Keratinocyte (primary cell): ENCODE results near the gene KATNB1. TPM values are rescaled to one million over a fixed set of nuclear protein-coding genes. Genes with fewer than 3 reads are reported as not detected.

Experiments used
- DNase-seq: peaks from one replicate; pipeline ENCODE4 v3.0.0-alpha.2; 2011; ENCODE audit warnings: low read depth, missing footprints, low spot score
- FAIRE-seq: peaks from 2 replicates; lab custom pipeline; 2011; peaks lifted over from hg19 to GRCh38; lab: Jason Lieb, UNC
- H2AFZ ChIP-seq: 2 replicates; pipeline ENCODE4 v1.6.0; 2012; ENCODE audit warnings: low read length, control low read depth, inconsistent platforms; ENCODE audit not compliant: control insufficient read depth
- H3K27ac ChIP-seq: 2 replicates; pipeline ENCODE4 v1.5.1; 2011; ENCODE audit warnings: low read length; ENCODE audit not compliant: control insufficient read depth, insufficient read depth
- H3K27me3 ChIP-seq: 3 replicates; pipeline ENCODE4 v1.6.0; 2011; ENCODE audit warnings: low read length; ENCODE audit not compliant: control insufficient read depth, insufficient read depth; ENCODE audit errors: extremely low read depth
- H3K36me3 ChIP-seq, 2 experiments: 2 replicates in 1 of 2; 3 replicates in 1 of 2; pipeline ENCODE4 v1.5.1; 2011; ENCODE audit warnings: low read length in 2 of 2, mild to moderate bottlenecking in 1 of 2; ENCODE audit not compliant: control insufficient read depth in 2 of 2, insufficient read depth in 2 of 2; ENCODE audit errors: extremely low read depth in 1 of 2
- H3K4me1 ChIP-seq: 3 replicates; pipeline ENCODE4 v1.5.1; 2011; ENCODE audit warnings: low read length; ENCODE audit not compliant: control insufficient read depth, insufficient read depth; ENCODE audit errors: extremely low read depth
- H3K4me2 ChIP-seq: 3 replicates; pipeline ENCODE4 v1.6.0; 2011; ENCODE audit warnings: low read depth, low read length; ENCODE audit not compliant: control insufficient read depth, insufficient read depth; ENCODE audit errors: extremely low read depth
- H3K4me3 ChIP-seq, 3 experiments: fragments of 200-600 bp in 1 of 3; sonication (generic) in 1 of 3; 2 replicates in 2 of 3; 3 replicates in 1 of 3; pipeline ENCODE4 v1.5.1; 2011 to 2016; ENCODE audit warnings: low read length in 3 of 3, mild to moderate bottlenecking in 3 of 3, control low read depth in 2 of 3, inconsistent platforms in 1 of 3, low read depth in 1 of 3, mixed read lengths in 1 of 3, mixed run types in 1 of 3, moderate library complexity in 1 of 3; ENCODE audit not compliant: control insufficient read depth in 2 of 3, insufficient read depth in 2 of 3; ENCODE audit errors: extremely low read depth in 1 of 3
- H3K79me2 ChIP-seq: 2 replicates; pipeline ENCODE4 v1.6.0; 2012; ENCODE audit warnings: low read length; ENCODE audit not compliant: control insufficient read depth, insufficient read depth
- H3K9ac ChIP-seq: 3 replicates; pipeline ENCODE4 v1.6.0; 2011; ENCODE audit warnings: low read length; ENCODE audit not compliant: control insufficient read depth, insufficient read depth; ENCODE audit errors: extremely low read depth
- H3K9me1 ChIP-seq: 3 replicates; pipeline ENCODE4 v1.6.0; 2011; ENCODE audit warnings: low read length; ENCODE audit not compliant: control insufficient read depth, insufficient read depth; ENCODE audit errors: extremely low read depth
- H3K9me3 ChIP-seq: 2 replicates; pipeline ENCODE4 v1.5.1; 2012; ENCODE audit warnings: low read depth, low read length; ENCODE audit not compliant: control insufficient read depth
- H4K20me1 ChIP-seq: 3 replicates; pipeline ENCODE4 v1.6.0; 2011; ENCODE audit warnings: low read length; ENCODE audit not compliant: control insufficient read depth, insufficient read depth; ENCODE audit errors: extremely low read depth
- CTCF ChIP-seq, 3 experiments: IDR thresholded peaks in 1 of 3; conservative IDR thresholded peaks in 1 of 3; optimal IDR thresholded peaks in 1 of 3; 2 replicates in 2 of 3; 3 replicates in 1 of 3; pipeline versions ENCODE3 to v1.5.1; 2011; ENCODE audit warnings: low read length in 3 of 3, mild to moderate bottlenecking in 3 of 3, moderate library complexity in 2 of 3, control low read depth in 1 of 3, inconsistent platforms in 1 of 3; ENCODE audit not compliant: insufficient read depth in 2 of 3; ENCODE audit errors: extremely low read depth in 1 of 3
- EZH2 ChIP-seq: IDR thresholded peaks from one replicate; pipeline ENCODE4 v1.6.1; 2012; ENCODE audit warnings: inconsistent platforms, mild to moderate bottlenecking, low read length, moderate library complexity
- dilution Hi-C: fragments of 300-500 bp; cut with MboI; formaldehyde crosslinking; loops from one replicate; pipeline ENCODE4 v1.7.0; 2020; ENCODE audit warnings: low sequenced_read_pairs; ENCODE audit not compliant: extremely low pct_ligation_motif_present
- polyA plus RNA-seq, 5 experiments: library from polyadenylated mRNA; depleted of rRNA in 3 of 5; stranded (reverse) in 3 of 5; stranded (forward) in 1 of 5; unstranded in 1 of 5; fragments of >200 nt; gene quantifications; 1 replicate in 1 of 5; 2 replicates in 3 of 5; 3 replicates in 1 of 5; pipeline versions ENCODE4 v1.2.1 to v1.2.3, GENCODE V29; 2011 to 2012; ENCODE audit warnings: missing spikeins in 2 of 5, low read depth in 1 of 5, low replicate concordance in 1 of 5

KATNB1 gene
- polyA plus RNA-seq, 1 donor (not counting 4 experiments of a cell fraction or from before 2014, with no cell fraction given), result 18.9 TPM

- Histone ChIP-seq H3K4me1 (no peaks in the 10 kb centered on the region), H3K27ac (no peak overlapping the region), H3K9me1 (no peaks in the 10 kb centered on the region), H3K9ac (no peak overlapping the region), H3K27me3 (no peaks in the 10 kb centered on the region), H3K9me3 (no peaks in the 10 kb centered on the region), H3K4me2 (no peak overlapping the region), H3K79me2 (peaks cover 4% of the 10 kb centered on the region), H3K36me3 (peaks cover 31 to 33% of the 10 kb centered on the region in 2 experiments), H3K4me3 (no peak overlapping the region), H4K20me1 (no peaks in the 10 kb centered on the region), H2AFZ (no peak overlapping the region)
- DNase-seq (no peak), FAIRE-seq (no peak)
- dilution Hi-C loops, result no loop called here
- TF ChIP-seq EZH2 (no peak), CTCF (optimal IDR thresholded peaks at IDR 0.05 in 1 of 3, IDR thresholded peaks at IDR 0.05 in 1 of 3, conservative IDR thresholded peaks at IDR 0.05 in 1 of 3; ENCODE audit: extremely low read depth in 1 of 3, insufficient read depth in 2 of 3, low read length in 3 of 3) (no peak)
Observed at GRCh38 chr16:57788951-57789350, 53.4 kb downstream of the KATNB1 start.

- Histone ChIP-seq H3K4me1 (peaks cover 6% of the 10 kb centered on the region), H4K20me1 (no peaks in the 10 kb centered on the region), H3K27me3 (no peaks in the 10 kb centered on the region), H3K4me3 (no peak overlapping the region), H2AFZ (no peak overlapping the region), H3K9me3 (no peaks in the 10 kb centered on the region), H3K4me2 (no peak overlapping the region), H3K9ac (no peak overlapping the region), H3K36me3 (peaks cover 29 to 30% of the 10 kb centered on the region in 2 experiments), H3K27ac (no peak overlapping the region), H3K9me1 (no peaks in the 10 kb centered on the region), H3K79me2 (peaks cover 18% of the 10 kb centered on the region)
- TF ChIP-seq CTCF (optimal IDR thresholded peaks at IDR 0.05 in 1 of 3, IDR thresholded peaks at IDR 0.05 in 1 of 3, conservative IDR thresholded peaks at IDR 0.05 in 1 of 3; ENCODE audit: extremely low read depth in 1 of 3, insufficient read depth in 2 of 3, low read length in 3 of 3), result no peak
- no peak for TF ChIP-seq EZH2
- no peak for FAIRE-seq
- DNase-seq, result no peak
- dilution Hi-C loops, result no loop called here
Observed at GRCh38 chr16:57791195-57791892, 55.8 kb downstream of the KATNB1 start.
